H1 (cell line): ENCODE measurements around the gene FUT6.

Source experiments
- FOSL1 ChIP-seq: IDR thresholded peaks from 2 replicates; pipeline ENCODE4 v1.6.1; 2011; ENCODE audit warnings: mild to moderate bottlenecking, low read depth, low read length, moderate library complexity; ENCODE audit not compliant: insufficient read depth
- SIX5 ChIP-seq: IDR thresholded peaks from 2 replicates; pipeline ENCODE4 v1.6.1; 2011; ENCODE audit warnings: mild to moderate bottlenecking, low read depth, low read length
- TF ChIP-seq, protein P1 (sequence below): IDR thresholded peaks from 2 replicates; pipeline ENCODE4 v1.6.1; 2011; ENCODE audit warnings: low read length, improper control_type of control experiment

DNA sequence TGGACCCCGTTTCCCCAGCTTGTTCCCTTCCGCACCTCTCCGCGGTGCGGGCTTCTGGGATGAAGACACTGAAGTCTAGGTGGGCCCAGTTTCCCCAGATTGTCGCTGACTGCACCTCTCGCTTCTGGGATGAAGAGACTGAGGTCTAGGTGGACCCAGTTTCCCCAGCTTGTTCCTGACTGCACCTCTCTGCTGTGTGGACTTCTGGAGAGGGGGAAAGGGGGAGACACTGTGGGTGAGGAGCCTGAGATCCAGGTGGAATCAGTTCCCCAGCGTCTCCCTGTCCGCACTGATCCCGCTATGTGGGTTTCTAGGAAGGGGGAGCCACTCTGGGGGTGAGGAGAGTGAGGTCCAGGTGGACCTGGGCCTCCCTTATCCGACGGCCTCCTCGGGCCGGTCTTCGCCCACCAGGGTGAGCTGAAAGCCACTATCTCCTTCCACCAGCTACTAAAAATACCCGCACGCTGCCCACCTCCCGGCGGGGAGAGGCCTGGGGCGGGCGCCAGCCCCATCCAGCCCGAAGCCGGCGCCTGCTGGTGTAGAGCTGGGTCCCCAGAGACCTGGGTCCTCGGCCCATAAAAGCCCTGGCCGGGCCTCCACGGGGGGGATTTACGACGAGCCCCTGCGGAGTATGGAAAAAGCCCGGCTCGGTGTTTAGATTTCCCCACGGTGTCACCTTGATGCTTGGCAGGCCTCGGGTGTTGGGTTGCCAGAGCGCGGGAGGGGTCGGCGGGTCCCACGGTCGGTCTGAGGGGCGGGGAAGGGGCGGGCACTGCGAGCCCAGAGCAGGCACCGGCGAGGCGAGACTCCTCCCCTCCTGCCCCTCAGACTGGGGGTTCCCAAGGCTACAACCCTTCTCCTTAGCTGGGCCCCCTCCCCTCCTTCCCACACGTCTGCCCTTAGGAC is 10.6 kb downstream of the FUT6 start:
- TF ChIP-seq, protein P1, sequence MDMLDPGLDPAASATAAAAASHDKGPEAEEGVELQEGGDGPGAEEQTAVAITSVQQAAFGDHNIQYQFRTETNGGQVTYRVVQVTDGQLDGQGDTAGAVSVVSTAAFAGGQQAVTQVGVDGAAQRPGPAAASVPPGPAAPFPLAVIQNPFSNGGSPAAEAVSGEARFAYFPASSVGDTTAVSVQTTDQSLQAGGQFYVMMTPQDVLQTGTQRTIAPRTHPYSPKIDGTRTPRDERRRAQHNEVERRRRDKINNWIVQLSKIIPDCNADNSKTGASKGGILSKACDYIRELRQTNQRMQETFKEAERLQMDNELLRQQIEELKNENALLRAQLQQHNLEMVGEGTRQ: no peak
- TF ChIP-seq FOSL1 (no peak), SIX5 (no peak)
